OCI-LY7 (cell line): Measurements from ENCODE around the gene ABLIM1. TPM values are rescaled to one million over a fixed set of nuclear protein-coding genes. Genes with fewer than 3 reads are reported as not detected.

ENCODE experiments used
- BruUV-seq: library from RNA; stranded (reverse); fragments of 400-500 nt; replicated peaks from 2 replicates; lab custom pipeline; 2021; lab: Mats Ljungman, UMichigan
- CTCF ChIA-PET: fragments of 300-600 bp; sonication (Branson Sonifier 250); formaldehyde crosslinking; loops from one replicate; lab custom pipeline; 2022; ENCODE audit warnings: antibody characterized with exemption; ENCODE audit not compliant: unreplicated experiment; lab: Charles Lee
- POLR2A ChIA-PET: fragments of 300-600 bp; sonication (Branson Sonifier 250); formaldehyde crosslinking; loops from one replicate; lab custom pipeline; 2022; ENCODE audit warnings: antibody characterized with exemption; lab: Charles Lee
- DNase-seq: peaks from one replicate; pipeline ENCODE4 v3.0.0-alpha.2; 2015; ENCODE audit warnings: low spot score
- H2AFZ ChIP-seq: fragments of 200-600 bp; sonication (generic), shearing (Covaris generic); 2 replicates; pipeline ENCODE4 v1.6.1; 2014; ENCODE audit warnings: mild to moderate bottlenecking, antibody characterized with exemption, low read length, moderate library complexity
- H3K27ac ChIP-seq: fragments of 200-600 bp; sonication (generic); 2 replicates; pipeline ENCODE4 v1.5.1; 2014; ENCODE audit warnings: mixed run types, low read depth, mild to moderate bottlenecking, moderate library complexity, low read length, inconsistent platforms; ENCODE audit not compliant: poor library complexity, severe bottlenecking
- H3K36me3 ChIP-seq: fragments of 200-600 bp; sonication (generic); 2 replicates; pipeline ENCODE4 v1.6.1; 2014; ENCODE audit warnings: mild to moderate bottlenecking, antibody characterized with exemption, low read length, moderate library complexity, mixed read lengths; ENCODE audit not compliant: insufficient read depth
- H3K4me1 ChIP-seq: fragments of 200-600 bp; sonication (generic); 2 replicates; pipeline ENCODE4 v1.5.1; 2014; ENCODE audit warnings: mild to moderate bottlenecking, low read length; ENCODE audit not compliant: insufficient read depth, poor library complexity, severe bottlenecking
- H3K4me2 ChIP-seq: fragments of 200-600 bp; sonication (generic); 2 replicates; pipeline ENCODE4 v1.6.1; 2014; ENCODE audit warnings: mild to moderate bottlenecking, low read length
- H3K4me3 ChIP-seq: fragments of 200-600 bp; sonication (generic); 2 replicates; pipeline ENCODE4 v1.5.1; 2014; ENCODE audit warnings: mild to moderate bottlenecking, low read depth, low read length; ENCODE audit not compliant: poor library complexity, severe bottlenecking
- H3K79me2 ChIP-seq: fragments of 200-600 bp; sonication (generic); 2 replicates; pipeline ENCODE4 v1.6.1; 2016; ENCODE audit warnings: low read depth, mild to moderate bottlenecking, low read length, moderate library complexity, mixed read lengths; ENCODE audit not compliant: insufficient read depth
- H3K9me2 ChIP-seq: fragments of 200-600 bp; sonication (generic); 2 replicates; pipeline ENCODE4 v1.6.1; 2016; ENCODE audit warnings: mild to moderate bottlenecking, low read length, mixed read lengths; ENCODE audit not compliant: insufficient read depth
- H3K9me3 ChIP-seq: fragments of 200-600 bp; sonication (generic); 2 replicates; pipeline ENCODE4 v1.6.1; 2014; ENCODE audit warnings: mild to moderate bottlenecking, mixed run types, low read length, mixed read lengths
- H4K20me1 ChIP-seq: fragments of 200-600 bp; sonication (generic); 2 replicates; pipeline ENCODE4 v1.6.1; 2014; ENCODE audit warnings: mild to moderate bottlenecking, antibody characterized with exemption, low read length, moderate library complexity, mixed read lengths; ENCODE audit not compliant: insufficient read depth
- CTCF ChIP-seq: fragments of 200-600 bp; sonication (generic); conservative IDR thresholded peaks from 2 replicates; pipeline ENCODE4 v1.5.1; 2014; ENCODE audit warnings: mild to moderate bottlenecking, antibody characterized with exemption, low read length, moderate library complexity, mixed read lengths
- EZH2phosphoT487 ChIP-seq: fragments of 200-600 bp; sonication (generic); IDR thresholded peaks from 2 replicates; pipeline ENCODE4 v1.6.1; 2018; ENCODE audit warnings: low read depth, borderline replicate concordance, mild to moderate bottlenecking, mixed run types, antibody characterized with exemption, low read length, moderate library complexity, mixed read lengths
- intact Hi-C: fragments of 100-400 bp; cut with micrococcal nuclease; formaldehyde crosslinking; loops from one replicate; pipeline ENCODE4 v1.10.0; 2022; ENCODE audit not compliant: unreplicated experiment
- total RNA-seq, 2 experiments: library from RNA; depleted of rRNA in 1 of 2; stranded (reverse); fragments of >200 nt in 1 of 2; shearing (Covaris generic) in 1 of 2; gene quantifications; 2 replicates each; pipeline ENCODE4 v1.2.3, GENCODE V29; 2014 to 2022

Gene ABLIM1
- total RNA-seq, 2 experiments from 2014 or later: 94.2 to 268 TPM

GRCh38 chr10:114487815-114488536, 170.1 kb downstream of the ABLIM1 start:
- CTCF ChIA-PET: interaction anchor here (0.6 to 1.4 kb wide), 2 partner anchors 9 to 39 kb away, joined by 3 to 5 read pairs; no protein-coding TSS in a partner anchor
- intact Hi-C loops: no loop called here
- POLR2A ChIA-PET: interaction anchor here (0.8 to 2.4 kb wide), 12 partner anchors 9 to 57 kb away, joined by 3 to 10 read pairs (median 4); no protein-coding TSS in a partner anchor
- TF ChIP-seq EZH2phosphoT487: no peak
- TF ChIP-seq CTCF: no peak
- Histone ChIP-seq H3K36me3 (peaks cover 81% of the 10 kb centered on the region), H3K4me2 (0 out of 2 replicates have a peak overlapping the region, but pooled peaks have one; percentile 4), H3K4me1 (peaks cover 59% of the 10 kb centered on the region), H3K4me3 (no peak overlapping the region), H2AFZ (no peak overlapping the region), H3K9me2 (no peaks in the 10 kb centered on the region), H4K20me1 (no peaks in the 10 kb centered on the region), H3K79me2 (peaks cover 56% of the 10 kb centered on the region), H3K9me3 (no peaks in the 10 kb centered on the region), H3K27ac (peak overlapping the region; percentile 3)
- no TSS peak for BruUV-seq
- DNase-seq: no peak

- Histone ChIP-seq H3K36me3 (peaks cover 89% of the 10 kb centered on the region), H4K20me1 (no peaks in the 10 kb centered on the region)
- POLR2A ChIA-PET: interaction anchor here (0.8 to 2.4 kb wide), 6 partner anchors 10 to 58 kb away, joined by 3 to 10 read pairs (median 4); no protein-coding TSS in a partner anchor
Observed at GRCh38 chr10:114486938-114487814, 170.9 kb downstream of the ABLIM1 start.

More at GRCh38 chr10:114486938-114487814, 170.9 kb downstream of the ABLIM1 start:
- DNase-seq: no peak
- Histone ChIP-seq H3K27ac (no peak overlapping the region), H3K4me3 (no peak overlapping the region), H2AFZ (no peak overlapping the region), H3K4me2 (0 out of 2 replicates have a peak overlapping the region, but pooled peaks have one; percentile 4), H3K79me2 (peaks cover 48% of the 10 kb centered on the region), H3K9me2 (no peaks in the 10 kb centered on the region), H3K9me3 (no peaks in the 10 kb centered on the region), H3K4me1 (peaks cover 51% of the 10 kb centered on the region)
- TF ChIP-seq CTCF (peak; percentile 73), EZH2phosphoT487 (no peak)
- CTCF ChIA-PET: interaction anchor here (0.6 kb wide), 2 partner anchors 36 to 40 kb away, joined by 3 read pairs; no protein-coding TSS in a partner anchor
- intact Hi-C loops: no loop called here
- no TSS peak for BruUV-seq
